Activated naive CD4-positive, alpha-beta T cell treated with anti-CD3 and anti-CD28 coated beads, Interleukin-2, amount 50 U/mL, for 24 hours (primary cell): ENCODE data around the gene COL6A2.
"Not testable (repeated sequence)": the region's sequence is repeated elsewhere in the genome, so short reads cannot be mapped to it uniquely, and the experiment has no call there.

ENCODE experiments used
- H3K27ac Mint-ChIP-seq: one replicate; pipeline ENCODE4 v1.8.0; 2021; ENCODE audit warnings: mild to moderate bottlenecking, mixed read lengths
- H3K27me3 Mint-ChIP-seq: one replicate; pipeline ENCODE4 v1.8.0; 2021; ENCODE audit warnings: mixed read lengths
- H3K36me3 Mint-ChIP-seq: one replicate; pipeline ENCODE4 v1.8.0; 2021; ENCODE audit warnings: mixed read lengths
- H3K4me1 Mint-ChIP-seq: one replicate; pipeline ENCODE4 v1.8.0; 2021; ENCODE audit warnings: mixed read lengths
- H3K4me3 Mint-ChIP-seq: one replicate; pipeline ENCODE4 v1.8.0; 2021; ENCODE audit warnings: mild to moderate bottlenecking, mixed read lengths
- H3K9me3 Mint-ChIP-seq: one replicate; pipeline ENCODE4 v1.8.0; 2021; ENCODE audit warnings: mixed read lengths

COL6A2 gene

DNA sequence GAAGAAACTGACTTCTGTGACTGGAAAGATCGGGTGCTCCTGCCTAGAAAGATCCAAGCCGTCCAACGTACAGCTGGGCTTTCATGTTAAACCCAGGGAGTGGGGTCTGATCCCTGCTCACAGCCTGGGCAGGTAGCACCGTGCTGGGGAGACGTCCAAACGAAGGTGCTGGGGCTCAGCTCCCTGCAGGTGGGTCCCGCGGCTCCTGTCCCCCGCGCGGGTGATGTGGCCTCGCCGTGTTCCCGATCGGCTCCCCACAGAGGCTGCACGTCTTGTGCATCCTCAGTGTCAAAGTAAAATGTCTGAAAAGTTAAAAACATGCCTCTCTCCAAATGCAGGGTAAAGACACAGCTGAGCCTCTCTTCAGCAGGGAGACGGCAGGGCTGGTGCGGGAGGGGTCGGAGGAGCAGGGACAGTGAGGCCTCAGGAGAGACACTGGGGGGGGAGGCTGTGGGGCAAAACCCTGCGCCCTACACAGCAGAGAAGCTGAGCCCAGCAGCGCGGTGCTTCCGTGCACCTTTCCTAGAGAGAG lies 40.1 kb upstream of the COL6A2 start:
- Mint-ChIP-seq H3K4me3 (peak overlapping the region; percentile 68), H3K4me1 (peaks cover 25% of the 10 kb centered on the region), H3K27me3 (peaks cover 27% of the 10 kb centered on the region), H3K36me3 (no peaks in the 10 kb centered on the region), H3K9me3 (no peaks in the 10 kb centered on the region), H3K27ac (peak overlapping the region; percentile 68)

DNA sequence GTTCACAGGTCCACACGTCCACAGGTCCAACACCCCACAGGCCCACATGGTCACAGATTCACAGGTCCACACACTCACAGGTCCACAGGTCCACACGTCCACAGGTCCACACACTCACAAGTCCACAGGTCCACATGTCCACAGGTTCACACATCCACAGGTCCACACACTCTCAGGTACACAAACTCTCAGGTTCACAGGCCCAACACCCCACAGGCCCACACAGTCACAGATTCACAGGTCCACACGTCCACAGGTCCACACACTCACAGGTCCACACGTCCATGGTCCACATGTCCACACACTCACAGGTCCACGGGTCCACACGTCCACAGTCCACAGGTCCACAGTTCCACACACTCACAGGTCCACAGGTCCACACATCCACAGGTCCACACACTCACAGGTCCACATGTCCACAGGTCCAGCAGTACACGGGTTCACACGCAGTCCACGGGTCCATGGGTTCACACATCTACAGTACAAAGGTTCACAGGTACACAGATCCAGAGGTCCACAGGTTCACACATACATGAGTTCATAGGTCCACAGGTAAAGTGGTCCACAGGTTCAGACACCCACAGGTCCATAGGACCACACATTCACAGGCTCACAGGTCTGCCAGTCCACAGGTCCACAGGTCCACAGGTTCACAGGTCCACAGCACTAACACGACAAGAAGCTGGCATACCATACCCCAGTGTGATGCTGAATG lies 39.3 kb upstream of the COL6A2 start:
- no peak overlapping the region for H3K27ac Mint-ChIP-seq
- H3K27me3 Mint-ChIP-seq: peaks cover 27% of the 10 kb centered on the region
- H3K9me3 Mint-ChIP-seq: no peaks in the 10 kb centered on the region
- peaks cover 19% of the 10 kb centered on the region for H3K4me1 Mint-ChIP-seq
- peak overlapping the region; percentile 47 for H3K4me3 Mint-ChIP-seq
- no peaks in the 10 kb centered on the region for H3K36me3 Mint-ChIP-seq

DNA sequence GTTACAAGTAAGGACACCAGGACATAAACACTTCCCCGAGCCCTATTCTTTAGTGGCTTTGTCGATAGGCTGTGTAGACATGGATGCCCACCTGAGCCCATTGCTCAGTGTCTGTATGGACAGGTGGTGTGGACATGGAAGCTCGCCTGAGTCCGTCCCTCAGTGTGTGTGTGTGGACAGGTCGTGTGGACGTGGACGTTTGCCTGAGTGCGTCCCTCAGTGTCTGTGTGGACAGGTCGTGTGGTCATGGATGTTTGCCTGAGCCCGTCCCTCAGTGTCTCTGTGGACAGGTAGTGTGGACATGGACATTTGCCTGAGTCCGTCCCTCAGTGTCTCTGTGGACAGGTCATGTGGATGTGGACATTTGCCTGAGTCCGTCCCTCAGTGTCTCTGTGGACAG lies 38.7 kb upstream of the COL6A2 start:
- H3K27ac Mint-ChIP-seq: no peak overlapping the region
- peaks cover 19% of the 10 kb centered on the region for H3K4me1 Mint-ChIP-seq
- no peaks in the 10 kb centered on the region for H3K36me3 Mint-ChIP-seq
- H3K9me3 Mint-ChIP-seq: no peaks in the 10 kb centered on the region
- H3K27me3 Mint-ChIP-seq: peaks cover 29% of the 10 kb centered on the region
- no peak overlapping the region for H3K4me3 Mint-ChIP-seq

DNA sequence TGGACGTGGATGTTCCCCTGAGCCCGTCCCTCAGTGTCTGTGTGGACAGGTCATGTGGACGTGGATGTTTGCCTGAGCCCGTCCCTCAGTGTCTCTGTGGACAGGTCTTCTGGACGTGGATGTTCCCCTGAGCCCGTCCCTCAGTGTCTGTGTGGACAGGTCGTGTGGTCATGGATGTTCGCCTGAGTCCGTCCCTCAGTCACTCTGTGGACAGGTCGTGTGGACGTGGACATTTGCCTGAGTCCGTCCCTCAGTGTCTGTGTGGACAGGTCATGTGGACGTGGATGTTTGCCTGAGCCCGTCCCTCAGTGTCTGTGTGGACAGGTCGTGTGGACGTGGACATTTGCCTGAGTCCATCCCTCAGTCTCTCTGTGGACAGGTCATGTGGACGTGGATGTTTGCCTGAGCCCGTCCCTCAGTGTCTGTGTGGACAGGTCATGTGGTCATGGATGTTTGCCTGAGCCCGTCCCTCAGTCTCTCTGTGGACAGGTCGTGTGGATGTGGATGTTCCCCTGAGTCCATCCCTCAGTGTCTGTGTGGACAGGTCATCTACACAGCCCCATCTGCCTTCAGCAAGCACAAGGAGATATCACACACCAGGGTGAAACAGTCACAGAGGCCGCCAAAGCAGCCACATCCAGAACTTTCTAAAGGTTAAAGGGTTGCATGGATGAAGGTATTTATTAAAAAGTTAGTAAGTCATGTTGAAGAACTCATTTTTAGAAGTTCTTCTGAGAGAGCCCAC lies 38.0 kb upstream of the COL6A2 start:
- not testable (repeated sequence) for H3K4me3 Mint-ChIP-seq, H3K27ac Mint-ChIP-seq

GRCh38 chr21:46060596-46061061 lies 37.3 kb upstream of the COL6A2 start:
- no peak overlapping the region for H3K27ac Mint-ChIP-seq
- no peak overlapping the region for H3K4me3 Mint-ChIP-seq
- H3K4me1 Mint-ChIP-seq: peaks cover 22% of the 10 kb centered on the region
- peaks cover 33% of the 10 kb centered on the region for H3K27me3 Mint-ChIP-seq
- no peaks in the 10 kb centered on the region for H3K9me3 Mint-ChIP-seq
- H3K36me3 Mint-ChIP-seq: no peaks in the 10 kb centered on the region

More for the DNA sequence above, 38.0 kb upstream of the COL6A2 start:
- not testable (repeated sequence) for H3K36me3 Mint-ChIP-seq, H3K9me3 Mint-ChIP-seq
- Mint-ChIP-seq H3K27me3 (peaks cover 30% of the 10 kb centered on the region), H3K4me1 (peaks cover 19% of the 10 kb centered on the region)

GRCh38 chr21:46061063-46061462 lies 36.8 kb upstream of the COL6A2 start:
- Mint-ChIP-seq H3K4me3 (no peak overlapping the region), H3K36me3 (no peaks in the 10 kb centered on the region), H3K9me3 (no peaks in the 10 kb centered on the region), H3K27ac (no peak overlapping the region), H3K4me1 (peaks cover 26% of the 10 kb centered on the region), H3K27me3 (peaks cover 35% of the 10 kb centered on the region)

DNA sequence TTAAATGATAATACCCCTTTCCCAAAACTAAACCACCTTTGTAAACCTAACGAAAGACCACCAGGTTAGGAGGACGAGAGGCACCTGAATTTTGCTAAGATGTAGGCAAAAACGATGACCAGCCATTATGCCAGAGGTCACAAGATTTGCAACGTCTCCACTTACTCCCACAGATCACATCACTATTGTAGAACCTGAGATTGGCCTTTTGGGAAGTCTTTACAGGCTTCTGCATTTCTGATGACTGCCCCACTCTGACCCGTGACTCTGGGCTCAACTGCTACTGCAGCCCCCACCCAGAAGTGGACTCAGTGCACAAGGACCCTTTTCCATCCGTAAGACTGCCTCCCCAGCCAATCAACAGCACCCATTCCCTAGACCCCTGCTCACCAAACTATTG lies 36.4 kb upstream of the COL6A2 start:
- H3K27me3 Mint-ChIP-seq: peaks cover 37% of the 10 kb centered on the region
- H3K4me3 Mint-ChIP-seq: no peak overlapping the region
- H3K4me1 Mint-ChIP-seq: peaks cover 28% of the 10 kb centered on the region
- no peaks in the 10 kb centered on the region for H3K9me3 Mint-ChIP-seq
- no peak overlapping the region for H3K27ac Mint-ChIP-seq
- no peaks in the 10 kb centered on the region for H3K36me3 Mint-ChIP-seq

DNA sequence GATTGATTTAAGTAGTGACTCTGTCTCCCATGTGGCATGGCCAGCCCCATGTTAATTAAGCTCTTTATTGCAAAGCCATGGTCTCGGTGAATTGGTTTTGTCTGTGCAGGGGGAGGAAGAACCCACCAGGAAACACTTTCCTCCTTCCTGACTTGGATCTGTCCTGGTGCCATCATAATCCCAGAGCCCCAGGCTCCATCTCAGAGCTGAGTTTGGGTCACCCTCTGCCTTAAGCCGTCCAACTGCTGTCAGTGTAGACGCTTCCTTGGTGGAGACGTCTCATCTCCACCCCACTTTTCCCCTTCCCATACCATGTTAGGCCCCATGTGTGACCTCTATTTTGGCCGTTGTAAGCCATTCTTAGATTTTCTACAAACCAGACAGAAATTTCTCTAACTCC lies 36.0 kb upstream of the COL6A2 start:
- Mint-ChIP-seq H3K4me1 (peaks cover 28% of the 10 kb centered on the region), H3K27ac (no peak overlapping the region), H3K9me3 (no peaks in the 10 kb centered on the region), H3K4me3 (no peak overlapping the region), H3K27me3 (peaks cover 37% of the 10 kb centered on the region), H3K36me3 (no peaks in the 10 kb centered on the region)

GRCh38 chr21:46062471-46063211 lies 35.3 kb upstream of the COL6A2 start:
- H3K4me3 Mint-ChIP-seq: no peak overlapping the region
- no peak overlapping the region for H3K27ac Mint-ChIP-seq
- peaks cover 22% of the 10 kb centered on the region for H3K4me1 Mint-ChIP-seq
- no peaks in the 10 kb centered on the region for H3K36me3 Mint-ChIP-seq
- peaks cover 35% of the 10 kb centered on the region for H3K27me3 Mint-ChIP-seq
- no peaks in the 10 kb centered on the region for H3K9me3 Mint-ChIP-seq

GRCh38 chr21:46063227-46063626 lies 34.7 kb upstream of the COL6A2 start:
- H3K27me3 Mint-ChIP-seq: peaks cover 31% of the 10 kb centered on the region
- H3K36me3 Mint-ChIP-seq: no peaks in the 10 kb centered on the region
- peaks cover 18% of the 10 kb centered on the region for H3K4me1 Mint-ChIP-seq
- H3K9me3 Mint-ChIP-seq: no peaks in the 10 kb centered on the region
- no peak overlapping the region for H3K27ac Mint-ChIP-seq
- H3K4me3 Mint-ChIP-seq: no peak overlapping the region

- no peaks in the 10 kb centered on the region for H3K9me3 Mint-ChIP-seq
- peaks cover 12% of the 10 kb centered on the region for H3K4me1 Mint-ChIP-seq
- H3K4me3 Mint-ChIP-seq: no peak overlapping the region
- H3K27me3 Mint-ChIP-seq: peaks cover 26% of the 10 kb centered on the region
- no peak overlapping the region for H3K27ac Mint-ChIP-seq
- H3K36me3 Mint-ChIP-seq: no peaks in the 10 kb centered on the region
These were observed 33.9 kb upstream of the COL6A2 start for GRCh38 chr21:46063734-46064680.

DNA sequence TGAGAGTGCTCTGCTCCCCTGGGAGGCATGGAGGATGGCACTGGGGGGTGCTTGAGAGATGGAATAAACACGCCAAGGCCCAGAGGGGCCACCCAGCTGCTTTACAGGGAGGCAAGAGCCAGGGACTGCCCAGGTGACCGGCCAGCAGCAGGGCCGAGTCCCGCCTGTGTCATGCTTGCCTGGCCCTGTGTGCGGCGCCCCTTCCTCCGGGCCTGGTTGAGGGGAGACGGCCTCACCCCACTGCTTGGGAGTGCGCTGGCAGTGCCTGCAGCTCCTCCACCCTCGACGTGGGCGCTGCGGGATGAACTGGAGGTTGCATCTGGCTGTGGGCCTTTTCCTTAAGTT lies 33.1 kb upstream of the COL6A2 start:
- Mint-ChIP-seq H3K4me3 (no peak overlapping the region), H3K27me3 (peaks cover 23% of the 10 kb centered on the region)

DNA sequence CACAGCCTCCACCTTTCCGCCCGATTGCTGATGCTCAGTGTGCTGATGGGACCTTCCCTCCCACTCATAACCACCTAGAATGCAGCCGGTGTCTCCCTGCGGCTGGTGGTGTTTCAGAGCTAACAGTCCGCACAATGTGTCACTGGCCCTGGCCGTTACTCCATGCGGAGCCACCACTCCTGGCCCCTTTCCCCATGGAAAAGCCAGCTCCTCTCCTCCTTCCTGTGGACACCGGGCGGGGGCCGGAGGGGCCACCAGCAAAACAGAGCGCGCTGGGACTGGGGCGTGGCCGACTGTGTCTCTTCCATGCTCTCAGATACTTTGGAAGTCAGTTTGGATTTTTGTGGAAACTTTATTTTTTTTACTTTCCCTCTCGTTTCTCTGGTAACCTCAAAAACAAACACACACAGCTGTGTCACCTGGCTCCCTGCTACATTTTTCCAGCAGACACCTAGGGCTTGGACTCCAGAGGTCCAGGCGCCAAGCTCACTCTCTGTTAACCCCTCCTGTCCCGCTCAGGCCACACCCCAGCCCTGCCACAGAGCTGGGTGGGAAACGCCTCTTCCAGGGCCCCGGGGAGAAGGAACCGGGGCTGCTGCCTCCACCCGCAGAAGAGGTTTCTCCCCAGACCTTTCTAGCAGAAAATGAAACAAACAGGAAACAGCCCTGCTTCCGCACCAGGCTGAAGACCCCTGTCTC lies 32.5 kb upstream of the COL6A2 start:
- Mint-ChIP-seq H3K36me3 (no peaks in the 10 kb centered on the region), H3K9me3 (no peaks in the 10 kb centered on the region), H3K4me3 (no peak overlapping the region), H3K27ac (peak overlapping the region; percentile 62), H3K27me3 (peaks cover 23% of the 10 kb centered on the region), H3K4me1 (peaks cover 12% of the 10 kb centered on the region)

More for the DNA sequence above, 33.1 kb upstream of the COL6A2 start:
- peaks cover 12% of the 10 kb centered on the region for H3K4me1 Mint-ChIP-seq
- no peaks in the 10 kb centered on the region for H3K36me3 Mint-ChIP-seq
- no peak overlapping the region for H3K27ac Mint-ChIP-seq
- no peaks in the 10 kb centered on the region for H3K9me3 Mint-ChIP-seq

- Mint-ChIP-seq H3K27ac (no peak overlapping the region), H3K4me3 (no peak overlapping the region), H3K36me3 (no peaks in the 10 kb centered on the region)
These were observed 31.9 kb upstream of the COL6A2 start for GRCh38 chr21:46065914-46066551.

More at GRCh38 chr21:46065914-46066551, 31.9 kb upstream of the COL6A2 start:
- Mint-ChIP-seq H3K9me3 (no peaks in the 10 kb centered on the region), H3K4me1 (peaks cover 9% of the 10 kb centered on the region), H3K27me3 (peaks cover 22% of the 10 kb centered on the region)
